HG02981 (cell line): ENCODE results near the gene NCAPG2.
A peak's percentile ranks its signal among the peaks of the same experiment; 100 is the strongest.

Experiments used
- ATAC-seq: cut with Tn5 transposase; IDR thresholded peaks from one replicate; pipeline ENCODE4 v1.9.1; 2021; ENCODE audit warnings: mild to moderate bottlenecking, moderate library complexity; ENCODE audit not compliant: unreplicated experiment

The NCAPG2 gene

GRCh38 chr7:158603773-158604755 is 100.5 kb downstream of the NCAPG2 start:
- ATAC-seq = no peak

- ATAC-seq = peak; percentile 56
These were observed 101.5 kb downstream of the NCAPG2 start for GRCh38 chr7:158602905-158603772.

DNA sequence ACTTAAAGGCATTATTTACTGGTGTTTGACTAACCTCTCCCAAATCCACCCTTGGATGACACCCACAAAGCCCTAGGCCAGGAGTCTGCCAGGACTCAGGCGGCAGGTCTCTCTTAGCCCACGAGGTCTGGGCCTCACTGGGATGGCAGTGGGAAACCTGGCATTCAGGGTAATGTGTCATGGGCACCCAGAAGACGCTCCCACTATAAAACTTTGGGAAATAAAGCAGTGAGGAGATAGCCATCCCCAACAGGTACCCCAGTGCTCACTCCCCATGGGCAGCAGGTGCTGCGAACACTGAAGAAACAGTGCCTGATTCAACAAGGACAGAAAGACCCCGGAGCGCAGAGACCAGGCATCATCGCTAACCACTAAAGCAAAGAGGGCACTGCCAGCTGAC is 102.6 kb downstream of the NCAPG2 start:
- ATAC-seq = no peak

GRCh38 chr7:158601090-158601489 is 103.5 kb downstream of the NCAPG2 start:
- no peak for ATAC-seq

GRCh38 chr7:158596745-158597144 is 107.9 kb downstream of the NCAPG2 start:
- no peak for ATAC-seq

GRCh38 chr7:158596309-158596708 is 108.3 kb downstream of the NCAPG2 start:
- ATAC-seq = no peak

- ATAC-seq = no peak
These were observed 109.5 kb downstream of the NCAPG2 start for GRCh38 chr7:158595068-158595467.

DNA sequence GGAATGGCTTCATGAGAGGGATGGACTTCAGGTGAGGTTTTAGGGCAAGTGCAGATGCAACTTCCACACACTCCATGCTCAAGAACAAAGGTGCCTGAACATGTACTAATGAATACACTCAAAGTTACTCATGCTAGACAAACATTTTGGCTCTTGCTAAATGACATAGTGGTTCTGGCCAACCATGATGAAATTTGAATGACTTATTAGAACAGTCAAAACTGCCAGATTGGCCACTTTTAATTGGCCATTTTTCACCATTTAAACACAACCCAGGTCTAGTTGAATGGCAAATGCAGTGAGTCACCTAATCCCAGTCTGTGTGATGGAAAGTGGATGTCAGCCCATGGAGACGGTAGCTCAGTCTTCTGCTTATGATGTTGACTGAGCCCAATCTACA is 112.1 kb downstream of the NCAPG2 start:
- ATAC-seq = no peak

DNA sequence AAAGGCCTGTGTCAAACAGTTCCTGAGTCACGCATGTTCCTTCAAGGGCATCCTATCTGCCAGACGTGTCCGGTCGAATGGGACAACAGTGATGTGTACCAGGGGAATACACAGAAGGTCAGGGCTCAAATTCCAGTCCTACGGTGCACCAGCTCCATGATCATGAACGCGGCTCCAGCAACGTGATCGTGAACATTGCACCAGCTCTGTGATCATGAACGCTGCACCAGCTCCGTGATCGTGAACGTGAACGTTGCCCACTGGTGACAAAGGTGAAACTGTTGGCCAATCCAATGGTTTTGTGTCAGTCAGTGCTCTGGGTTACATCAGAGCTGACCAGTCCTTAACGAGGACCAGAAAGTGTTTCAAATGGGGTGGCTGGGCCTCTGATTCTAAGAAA is 112.7 kb downstream of the NCAPG2 start:
- ATAC-seq = no peak

DNA sequence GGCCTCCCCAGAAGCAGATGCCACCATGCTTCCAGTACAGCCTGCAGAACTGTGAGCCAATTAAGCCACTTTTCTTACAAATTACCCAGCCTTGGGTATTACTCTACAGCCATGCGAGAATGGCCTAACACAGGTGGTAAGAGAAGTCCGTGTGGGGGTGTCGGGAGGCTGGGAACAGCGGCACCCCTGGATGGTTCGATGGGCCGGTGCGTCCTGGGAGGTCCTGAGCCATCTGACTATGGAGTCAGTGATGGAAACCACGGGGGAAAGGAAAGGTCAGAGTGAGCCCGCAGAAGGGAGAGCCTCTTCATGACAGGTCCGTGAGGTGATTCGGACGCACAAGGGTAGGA is 114.4 kb downstream of the NCAPG2 start:
- ATAC-seq = no peak

GRCh38 chr7:158589653-158590052 is 115.0 kb downstream of the NCAPG2 start:
- ATAC-seq = no peak

GRCh38 chr7:158588878-158589442 is 115.6 kb downstream of the NCAPG2 start:
- no peak for ATAC-seq

- ATAC-seq = no peak
These were observed 116.3 kb downstream of the NCAPG2 start for GRCh38 chr7:158588085-158588877.

DNA sequence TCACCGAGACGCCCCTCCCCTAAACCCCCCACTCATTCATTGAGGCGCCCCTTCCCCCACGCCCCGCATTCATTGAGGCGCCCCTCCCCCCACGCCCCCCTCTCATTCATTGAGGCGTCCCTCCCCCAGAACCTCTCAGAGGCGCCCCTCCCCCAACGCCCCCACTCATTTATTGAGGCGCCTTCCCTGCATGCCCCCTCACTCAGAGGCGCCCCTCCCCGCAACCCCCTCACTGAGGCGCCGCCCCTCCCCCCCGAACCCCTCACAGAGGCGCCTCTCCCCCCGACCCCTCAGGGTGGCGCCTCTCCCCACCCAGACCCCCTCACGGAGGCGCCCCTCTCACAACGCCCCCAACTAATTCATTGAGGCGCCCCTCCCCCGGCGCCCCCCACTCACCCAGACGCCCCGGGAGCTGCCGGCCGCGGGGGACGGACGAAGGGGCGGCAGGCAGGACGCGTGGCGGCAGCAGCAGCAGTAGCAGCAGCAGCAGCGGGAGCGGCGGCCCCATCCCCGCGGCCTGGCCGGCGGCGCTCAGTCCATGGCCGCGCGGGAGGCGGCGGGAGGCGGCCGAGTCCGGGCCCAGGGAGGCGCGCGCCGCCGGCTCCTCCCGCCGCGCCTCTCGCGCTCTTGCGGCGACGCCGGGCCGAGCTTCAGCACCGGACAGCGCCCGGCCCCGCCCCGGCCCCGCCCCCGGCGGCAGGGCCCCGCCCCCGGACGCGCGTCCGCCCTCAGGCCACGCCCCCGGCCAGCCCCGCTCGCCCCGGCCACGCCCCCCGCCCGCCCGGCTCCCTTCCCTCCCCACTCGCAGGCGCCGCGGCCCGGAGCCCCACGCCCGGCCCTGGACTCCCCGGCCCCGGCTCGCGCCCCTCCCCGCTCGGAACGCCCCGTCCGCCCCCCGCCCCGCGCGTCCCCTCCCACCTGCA is 117.2 kb downstream of the NCAPG2 start, which contains the start of gene PTPRN2:
Gene PTPRN2 (minus strand): TSS at position 662 of the 923 bp plus-strand sequence.
- peak; percentile 79 for ATAC-seq

- no peak for ATAC-seq
These were observed 118.0 kb downstream of the NCAPG2 start for GRCh38 chr7:158586499-158587161.

- ATAC-seq = no peak
These were observed 118.7 kb downstream of the NCAPG2 start for GRCh38 chr7:158585721-158586498.

DNA sequence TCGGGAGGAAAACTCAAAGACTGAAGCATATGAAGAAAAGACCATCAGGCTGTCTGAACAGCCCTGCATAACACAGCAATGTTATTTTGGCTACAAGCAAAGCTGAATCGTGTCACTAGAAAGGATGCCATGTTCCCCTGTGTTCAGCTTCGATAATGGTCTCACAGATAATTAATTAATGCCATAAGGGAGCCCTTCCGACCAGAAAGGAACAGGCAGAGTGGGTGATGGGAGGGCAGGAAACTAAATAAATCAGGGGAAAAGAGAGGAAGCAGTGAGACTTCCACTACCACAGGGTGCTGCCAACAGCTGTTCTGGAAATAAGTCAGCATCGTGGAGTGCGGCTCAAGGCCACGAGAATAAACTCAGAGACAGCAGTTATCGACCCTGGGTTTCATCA is 120.2 kb downstream of the NCAPG2 start:
- ATAC-seq = no peak

DNA sequence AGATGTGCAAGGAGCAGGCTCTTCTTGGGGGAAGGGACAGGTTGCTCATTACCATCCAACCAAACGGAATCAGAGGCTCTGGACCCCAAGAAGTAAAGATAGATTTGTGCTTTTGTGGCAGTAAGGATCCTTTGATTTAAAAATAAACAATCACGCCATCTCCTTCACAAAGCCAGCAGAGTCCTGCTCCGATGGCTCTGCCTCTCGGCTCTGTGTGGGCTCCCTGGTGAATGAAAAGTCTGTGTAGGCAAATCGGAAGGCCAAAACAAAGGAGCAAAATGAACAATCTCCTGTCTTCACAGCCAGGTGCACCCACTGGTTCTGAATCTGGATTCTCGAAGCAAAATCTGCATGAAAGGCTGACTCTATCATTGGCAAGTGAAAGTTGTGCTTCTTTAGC is 120.8 kb downstream of the NCAPG2 start:
- no peak for ATAC-seq
